ENCODE measurements around the gene IQCH. TPM values are rescaled to one million over a fixed set of nuclear protein-coding genes. Genes with fewer than 3 reads are reported as not detected.

IQCH gene
- polyA plus RNA-seq, 1 of the 3 experiments (the other 2 are of a cell fraction), result 0.81 TPM

GRCh38 chr15:67253101-67253500 lies 1.5 kb upstream of the IQCH start (continued):
- TF ChIP-seq EZH2phosphoT487 (IDR thresholded peaks at IDR 0.05; ENCODE audit: borderline replicate concordance, low read depth), result no peak
- no peak for TF ChIP-seq NRF1 (IDR thresholded peaks at IDR 0.05; ENCODE audit: low read depth, low read length)
- no peak for TF ChIP-seq CHD2 (IDR thresholded peaks at IDR 0.05; ENCODE audit: low read length, partially characterized antibody)

GRCh38 chr15:67253549-67254237 lies 893 bp upstream of the IQCH start:
- Histone ChIP-seq H3K27me3 (ENCODE audit: insufficient read depth) (no peaks in the 10 kb centered on the region), H3K79me2 (ENCODE audit: insufficient read depth) (peaks cover 57% of the 10 kb centered on the region), H3K4me1 (ENCODE audit: control insufficient read depth in 1 of 2, insufficient read depth in 2 of 2, low read depth in 1 of 2, low read length in 1 of 2) (peaks cover 3 to 6% of the 10 kb centered on the region in 2 experiments; a peak in 3 of 4 replicates), H3F3A (replicated peaks; ENCODE audit: insufficient read depth) (peaks cover 5% of the 10 kb centered on the region), H3K4me2 (peak overlapping the region; percentile 78), H3K36me3 (replicated peaks in 1 of 2; ENCODE audit: control insufficient read depth in 1 of 2, insufficient read depth in 2 of 2, low read length in 1 of 2) (no peaks in the 10 kb centered on the region), H2AFZ (ENCODE audit: low read depth) (peak overlapping the region; percentile 52), H3K4me3 (ENCODE audit: low read depth in 2 of 2, low read length in 1 of 2) (peak overlapping the region; percentile 69 to 96), H3K9ac (peak overlapping the region; percentile 97), H3K27ac (ENCODE audit: low read depth in 2 of 2, low read length in 1 of 2) (peak overlapping the region; percentile 86 to 95), H4K20me1 (ENCODE audit: insufficient read depth) (no peaks in the 10 kb centered on the region), H3K9me2 (no peaks in the 10 kb centered on the region), H3K9me3 (no peaks in the 10 kb centered on the region)
- ChIA-PET POLR2A (interaction anchor here (0.6 to 1.0 kb wide), 2 partner anchors 11 to 54 kb away, joined by 3 to 4 read pairs; no protein-coding TSS in a partner anchor), CTCF (interaction anchor here (0.6 to 1.7 kb wide), 3 partner anchors 50 to 193 kb away, joined by 3 to 5 read pairs (median 3); no protein-coding TSS in a partner anchor)
- TF ChIP-seq YY1 (IDR thresholded peaks at IDR 0.05; ENCODE audit: low read depth) (no peak), GABPA (IDR thresholded peaks at IDR 0.05; ENCODE audit: low read depth) (no peak), TCF12 (IDR thresholded peaks at IDR 0.05) (no peak), CHD2 (IDR thresholded peaks at IDR 0.05; ENCODE audit: low read length, partially characterized antibody) (no peak), RFX5 (IDR thresholded peaks at IDR 0.05; ENCODE audit: low read length) (no peak), SMC3 (IDR thresholded peaks at IDR 0.05; ENCODE audit: low read depth, low read length) (no peak), CTCF (IDR thresholded peaks at IDR 0.05) (no peak), EP300 (IDR thresholded peaks at IDR 0.05; ENCODE audit: borderline replicate concordance in 1 of 2, low read depth in 1 of 2, low read length in 1 of 2) (no peak), NFIC (IDR thresholded peaks at IDR 0.05; ENCODE audit: borderline replicate concordance) (no peak), RXRA (IDR thresholded peaks at IDR 0.05; ENCODE audit: borderline replicate concordance, low read depth) (no peak), RAD21 (IDR thresholded peaks at IDR 0.05; ENCODE audit: low read length) (no peak), POLR2AphosphoS5 (IDR thresholded peaks at IDR 0.05; ENCODE audit: low read depth, low read length) (no peak), ELF1 (IDR thresholded peaks at IDR 0.05) (no peak), TAF1 (IDR thresholded peaks at IDR 0.05; ENCODE audit: borderline replicate concordance, low read depth, low read length) (no peak), FOXM1 (IDR thresholded peaks at IDR 0.05; ENCODE audit: low read depth) (no peak), SIN3A (IDR thresholded peaks at IDR 0.05; ENCODE audit: borderline replicate concordance, low read depth, low read length) (no peak), FOSL2 (IDR thresholded peaks at IDR 0.05; ENCODE audit: borderline replicate concordance, low read depth) (no peak), USF1 (IDR thresholded peaks at IDR 0.05; ENCODE audit: borderline replicate concordance, low read depth) (no peak), MAX (IDR thresholded peaks at IDR 0.05; ENCODE audit: low read depth) (no peak)
- WGBS (ENCODE audit: low lambda C conversion rate), result 23% methylated on average over 15 of the region's 15 CpGs
- DNase-seq, result peak; percentile 17
